ENCODE measurements around the gene MTG2.

MTG2 gene

GRCh38 chr20:62222972-62223371 lies 40.1 kb downstream of the MTG2 start:
- no peak for DNase-seq

GRCh38 chr20:62223571-62223970 lies 40.7 kb downstream of the MTG2 start:
- no peak for DNase-seq

GRCh38 chr20:62224113-62224855 lies 41.5 kb downstream of the MTG2 start:
- DNase-seq, result no peak

GRCh38 chr20:62225026-62225425 lies 42.2 kb downstream of the MTG2 start:
- no peak for DNase-seq

- no peak for DNase-seq
These were observed 43.2 kb downstream of the MTG2 start for GRCh38 chr20:62225820-62226635.

- DNase-seq, result no peak
These were observed 44.1 kb downstream of the MTG2 start for GRCh38 chr20:62226707-62227590.

- no peak for DNase-seq
These were observed 44.8 kb downstream of the MTG2 start for GRCh38 chr20:62227591-62227976.

- DNase-seq, result no peak
These were observed 45.4 kb downstream of the MTG2 start for GRCh38 chr20:62227977-62228958.

GRCh38 chr20:62228982-62229545 lies 46.2 kb downstream of the MTG2 start:
- no peak for DNase-seq

- no peak for DNase-seq
These were observed 46.8 kb downstream of the MTG2 start for GRCh38 chr20:62229667-62230066.

- no peak for DNase-seq
These were observed 47.4 kb downstream of the MTG2 start for GRCh38 chr20:62230276-62230675.

- no peak for DNase-seq
These were observed 47.9 kb downstream of the MTG2 start for GRCh38 chr20:62230696-62231095.

GRCh38 chr20:62231292-62231691 lies 48.5 kb downstream of the MTG2 start:
- no peak for DNase-seq

- no peak for DNase-seq
These were observed 49.4 kb downstream of the MTG2 start for GRCh38 chr20:62232194-62232593.

GRCh38 chr20:62232770-62233645 lies 50.2 kb downstream of the MTG2 start:
- DNase-seq, result no peak

- DNase-seq, result no peak
These were observed 50.9 kb downstream of the MTG2 start for GRCh38 chr20:62233684-62234083.

GRCh38 chr20:62234339-62234738 lies 51.5 kb downstream of the MTG2 start:
- DNase-seq, result no peak

- no peak for DNase-seq
These were observed 52.4 kb downstream of the MTG2 start for GRCh38 chr20:62235001-62235776.

- no peak for DNase-seq
These were observed 52.9 kb downstream of the MTG2 start for GRCh38 chr20:62235777-62236157.

GRCh38 chr20:62236200-62236599 lies 53.4 kb downstream of the MTG2 start:
- no peak for DNase-seq
